GM13976 (cell line): ENCODE results near the gene SLC50A1.
"Not testable (repeated sequence)": the region's sequence is repeated elsewhere in the genome, so short reads cannot be mapped to it uniquely, and the experiment has no call there.

Source experiments
- DNase-seq: peaks from one replicate; pipeline ENCODE4 v3.0.0; 2012; ENCODE audit warnings: low spot score
- in situ Hi-C: fragments of 300-500 bp; cut with MboI; formaldehyde crosslinking; loops from one replicate; pipeline ENCODE4 v1.12.0; 2022; ENCODE audit warnings: low sequenced_read_pairs, mixed read lengths, inconsistent platforms; ENCODE audit not compliant: unreplicated experiment
- TF ChIP-seq, protein P1 (sequence below): IDR thresholded peaks from 2 replicates; pipeline ENCODE4 v1.5.1; 2012; ENCODE audit warnings: borderline replicate concordance, mild to moderate bottlenecking; ENCODE audit not compliant: insufficient read depth; ENCODE audit errors: extremely low read depth, missing control alignments, control extremely low read depth

The SLC50A1 gene

DNA sequence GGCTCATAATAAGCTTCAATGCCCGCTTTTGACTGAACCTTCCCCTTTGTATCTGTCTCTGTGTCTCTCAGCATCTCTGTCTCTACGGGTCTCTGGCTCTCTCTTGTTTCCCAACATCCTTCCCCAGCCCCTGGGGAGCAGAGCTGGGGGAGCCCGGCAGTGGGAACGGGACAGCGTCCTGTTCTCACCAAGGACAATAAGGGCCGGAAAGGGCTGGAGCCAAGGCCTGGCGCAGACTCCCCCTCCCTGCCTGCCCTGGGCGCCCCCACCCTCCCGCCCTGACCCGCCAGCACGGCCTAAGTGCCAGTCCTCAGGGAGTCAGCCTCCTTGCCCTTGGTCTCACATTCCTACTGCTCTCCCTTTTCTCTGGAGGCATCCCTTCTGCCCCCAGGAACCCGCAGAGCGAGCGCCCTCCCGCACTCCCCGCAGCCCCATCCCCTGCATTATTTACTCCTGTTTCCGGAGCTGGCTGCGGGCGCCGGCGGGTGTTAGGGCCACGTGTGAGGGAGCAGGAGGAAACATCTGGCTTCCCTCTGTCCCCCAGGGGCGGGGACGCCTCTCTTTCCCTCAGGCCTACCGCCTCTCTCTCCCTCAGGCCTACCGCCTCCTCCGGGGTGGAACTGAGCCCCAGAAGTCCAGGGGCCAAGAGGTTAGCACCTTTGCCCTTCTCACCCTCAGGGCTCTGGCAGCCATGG, 31.0 kb downstream of the SLC50A1 start:
- TF ChIP-seq, protein P1, sequence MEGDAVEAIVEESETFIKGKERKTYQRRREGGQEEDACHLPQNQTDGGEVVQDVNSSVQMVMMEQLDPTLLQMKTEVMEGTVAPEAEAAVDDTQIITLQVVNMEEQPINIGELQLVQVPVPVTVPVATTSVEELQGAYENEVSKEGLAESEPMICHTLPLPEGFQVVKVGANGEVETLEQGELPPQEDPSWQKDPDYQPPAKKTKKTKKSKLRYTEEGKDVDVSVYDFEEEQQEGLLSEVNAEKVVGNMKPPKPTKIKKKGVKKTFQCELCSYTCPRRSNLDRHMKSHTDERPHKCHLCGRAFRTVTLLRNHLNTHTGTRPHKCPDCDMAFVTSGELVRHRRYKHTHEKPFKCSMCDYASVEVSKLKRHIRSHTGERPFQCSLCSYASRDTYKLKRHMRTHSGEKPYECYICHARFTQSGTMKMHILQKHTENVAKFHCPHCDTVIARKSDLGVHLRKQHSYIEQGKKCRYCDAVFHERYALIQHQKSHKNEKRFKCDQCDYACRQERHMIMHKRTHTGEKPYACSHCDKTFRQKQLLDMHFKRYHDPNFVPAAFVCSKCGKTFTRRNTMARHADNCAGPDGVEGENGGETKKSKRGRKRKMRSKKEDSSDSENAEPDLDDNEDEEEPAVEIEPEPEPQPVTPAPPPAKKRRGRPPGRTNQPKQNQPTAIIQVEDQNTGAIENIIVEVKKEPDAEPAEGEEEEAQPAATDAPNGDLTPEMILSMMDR, result no peak
- in situ Hi-C loops, result loop anchor here (5.0 kb wide), 1 partner anchor 74 kb away; no protein-coding TSS in a partner anchor
- peak; percentile 28 for DNase-seq

GRCh38 chr1:155167166-155168104, 31.8 kb downstream of the SLC50A1 start:
- DNase-seq, result peak; percentile 85
- TF ChIP-seq, protein P1, result peak; percentile 91
- in situ Hi-C loops, result loop anchor here (5.0 kb wide), 1 partner anchor 75 kb away; no protein-coding TSS in a partner anchor

- not testable (repeated sequence) for DNase-seq
- in situ Hi-C loops, result loop anchor here (5.0 kb wide), 1 partner anchor 76 kb away; no protein-coding TSS in a partner anchor
Observed at GRCh38 chr1:155168105-155168445, 32.4 kb downstream of the SLC50A1 start.

GRCh38 chr1:155168456-155169210, 33.0 kb downstream of the SLC50A1 start:
- DNase-seq, result no peak
- TF ChIP-seq, protein P1, result no peak
- in situ Hi-C loops, result loop anchor here (5.0 kb wide), 1 partner anchor 76 kb away; no protein-coding TSS in a partner anchor

- TF ChIP-seq, protein P1, result no peak
- in situ Hi-C loops, result loop anchor here (5.0 kb wide), 1 partner anchor 77 kb away; no protein-coding TSS in a partner anchor
- DNase-seq, result no peak
Observed at GRCh38 chr1:155169541-155169940, 33.9 kb downstream of the SLC50A1 start.

DNA sequence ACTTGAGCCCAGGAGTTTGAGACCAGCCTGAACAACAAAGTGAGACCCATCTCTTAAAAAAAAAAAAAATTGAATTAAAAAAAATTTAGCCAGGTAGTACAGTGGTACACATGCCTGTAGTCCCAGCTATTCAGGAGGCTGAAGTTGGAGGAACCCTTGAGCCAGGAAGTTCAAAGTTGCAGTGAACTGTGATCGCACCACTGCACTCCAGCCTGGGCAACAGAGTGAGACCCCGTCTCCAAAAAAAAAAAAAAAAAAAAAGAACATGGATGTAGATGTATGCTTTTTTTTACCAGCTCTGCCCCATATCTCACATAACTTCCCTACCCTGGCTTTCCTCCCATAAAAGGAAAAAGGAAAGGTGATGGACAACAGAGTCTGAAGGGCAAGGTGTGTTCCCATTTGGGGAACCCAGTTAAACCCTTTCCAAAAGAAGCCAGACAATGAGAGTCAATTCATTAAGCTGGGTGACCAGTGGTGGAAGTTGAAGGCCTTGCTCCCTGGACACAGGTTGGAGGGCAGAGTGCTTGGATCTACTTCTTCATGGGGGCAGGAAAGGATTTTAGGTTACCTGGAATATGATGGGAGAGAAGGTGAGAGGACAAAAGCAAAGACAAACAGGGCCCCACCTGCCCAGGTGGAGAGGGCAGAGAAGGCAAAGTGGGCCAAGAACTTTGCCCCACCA, 34.6 kb downstream of the SLC50A1 start:
- TF ChIP-seq, protein P1, result no peak
- no peak for DNase-seq
- in situ Hi-C loops, result no loop called here
